Activated naive CD8-positive, alpha-beta T cell treated with anti-CD3 and anti-CD28 coated beads, Interleukin-2, amount 50 U/mL, for 16 hours (primary cell): ENCODE data around the gene CASTOR1.
"Not testable (repeated sequence)": the region's sequence is repeated elsewhere in the genome, so short reads cannot be mapped to it uniquely, and the experiment has no call there.

Experiments
- DNase-seq: peaks from one replicate; pipeline ENCODE4 v3.0.0-alpha.2; 2020; ENCODE audit warnings: low read depth, low spot score

Gene CASTOR1

GRCh38 chr22:30289141-30289979 is at the start of gene CASTOR1:
Gene CASTOR1 (minus strand): TSS chr22:30289505. CDS start chr22:30289497, 8 bp downstream.
- DNase-seq: peak; percentile 77

DNA sequence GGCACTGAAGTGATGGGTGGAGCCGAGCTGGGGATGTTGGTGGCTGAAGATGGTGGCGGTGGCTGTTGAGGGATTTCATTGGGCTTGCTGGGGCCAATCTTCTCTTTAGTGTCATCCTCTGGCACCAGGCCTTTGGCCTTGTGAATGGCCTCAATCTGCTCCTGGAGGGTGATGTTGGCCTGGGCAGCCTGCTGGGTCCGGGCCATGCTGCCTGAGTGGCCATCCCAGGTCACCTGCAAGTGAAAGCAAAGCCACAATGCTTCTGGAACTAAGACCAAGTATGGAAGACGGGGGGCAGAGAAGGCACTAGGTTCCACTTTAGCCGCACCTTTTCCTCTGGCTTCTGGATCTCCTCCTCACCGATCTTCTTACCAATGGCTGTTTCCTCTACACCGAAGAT is 49.5 kb upstream of the CASTOR1 start:
- DNase-seq: no peak

- not testable (repeated sequence) for DNase-seq
These were observed 49.0 kb upstream of the CASTOR1 start for GRCh38 chr22:30338341-30338740.

DNA sequence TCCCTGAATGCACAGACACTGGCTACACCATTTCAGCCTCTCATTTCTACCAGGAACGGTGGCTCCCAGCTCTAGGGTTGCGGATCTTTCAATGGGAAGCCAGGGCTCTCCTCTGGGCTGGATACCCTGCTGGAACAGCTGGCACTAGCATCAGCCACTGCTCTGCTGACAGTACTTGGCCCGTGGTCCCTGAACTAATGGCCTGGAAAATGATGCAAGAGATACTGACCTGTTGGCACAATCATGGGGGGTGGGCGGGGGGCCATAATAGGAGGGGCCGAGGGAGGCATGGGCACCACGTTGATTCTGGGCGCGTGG is 48.1 kb upstream of the CASTOR1 start:
- no peak for DNase-seq

DNA sequence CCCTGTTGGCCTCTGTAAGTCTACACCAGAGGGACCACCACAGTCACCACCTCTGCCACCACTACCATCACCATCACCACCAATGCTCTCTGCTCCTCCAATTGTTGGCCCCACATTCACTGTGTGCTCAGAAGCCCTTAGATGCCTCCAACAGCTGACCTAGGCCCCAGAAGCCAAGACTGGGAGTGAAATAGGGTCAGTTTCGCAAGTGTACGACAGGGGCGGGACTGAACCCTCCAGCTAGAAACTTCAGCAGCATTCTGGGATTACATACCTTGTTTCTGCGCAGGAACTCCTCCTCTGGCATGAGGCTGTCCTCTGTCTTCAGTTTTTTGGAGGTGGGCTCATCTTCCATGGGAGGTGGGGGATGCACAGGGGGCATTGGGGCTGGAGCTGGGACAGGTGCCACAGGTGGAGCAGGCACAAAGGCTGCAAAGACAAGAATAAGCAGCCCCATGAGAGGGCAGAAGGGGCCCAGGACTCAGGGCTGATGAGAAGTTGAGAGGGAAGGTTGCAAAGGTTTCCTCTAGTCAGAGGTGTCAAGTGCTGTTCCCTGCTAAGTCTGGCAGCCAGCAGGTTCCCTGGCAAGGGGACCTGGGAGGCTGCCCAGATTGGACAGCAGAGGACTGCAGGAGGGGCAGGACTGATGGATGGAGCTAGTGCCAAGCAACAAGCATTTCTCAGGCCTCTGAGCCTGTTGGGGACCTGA is 47.6 kb upstream of the CASTOR1 start:
- DNase-seq: no peak

DNA sequence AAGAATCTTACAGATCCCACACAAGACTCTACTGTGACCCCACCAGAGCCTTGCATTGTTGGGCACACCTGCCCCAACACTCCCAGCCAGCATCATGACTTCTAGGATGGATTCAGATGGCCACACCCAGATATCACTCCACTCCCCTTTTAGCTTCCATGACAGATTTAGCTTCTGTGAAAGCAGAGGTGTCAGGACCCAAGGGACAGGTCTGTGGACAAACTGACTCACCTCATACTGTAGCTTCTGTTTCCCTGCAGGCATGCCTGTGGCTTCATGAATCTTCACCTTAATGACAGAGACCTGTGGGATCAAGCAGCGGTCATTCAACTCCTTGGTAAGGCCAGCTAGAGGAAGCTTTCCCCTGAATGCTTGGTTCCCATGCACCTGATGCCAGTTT is 45.9 kb upstream of the CASTOR1 start:
- no peak for DNase-seq

DNA sequence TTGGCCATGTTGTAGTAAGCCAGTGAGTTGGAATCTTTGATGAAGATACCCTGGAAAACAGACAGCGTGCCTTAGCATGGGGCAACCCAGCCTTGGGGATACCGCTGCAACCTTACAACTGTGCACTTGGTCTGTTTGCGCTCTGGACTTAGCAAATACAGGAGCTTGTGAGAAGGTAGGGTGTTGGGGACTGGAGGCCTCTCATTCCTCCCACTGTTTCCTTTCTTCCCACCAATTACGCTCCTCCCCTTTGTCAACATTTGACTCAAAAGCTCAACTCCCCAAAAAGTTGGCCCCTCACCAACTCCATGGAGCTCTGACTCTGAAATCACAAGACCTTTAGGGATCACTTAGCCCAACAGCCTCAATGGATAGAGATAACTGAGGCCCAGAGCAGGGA is 45.3 kb upstream of the CASTOR1 start:
- no peak for DNase-seq

- DNase-seq: no peak
These were observed 44.4 kb upstream of the CASTOR1 start for GRCh38 chr22:30333707-30334087.

GRCh38 chr22:30332994-30333706 is 43.8 kb upstream of the CASTOR1 start:
- DNase-seq: no peak

DNA sequence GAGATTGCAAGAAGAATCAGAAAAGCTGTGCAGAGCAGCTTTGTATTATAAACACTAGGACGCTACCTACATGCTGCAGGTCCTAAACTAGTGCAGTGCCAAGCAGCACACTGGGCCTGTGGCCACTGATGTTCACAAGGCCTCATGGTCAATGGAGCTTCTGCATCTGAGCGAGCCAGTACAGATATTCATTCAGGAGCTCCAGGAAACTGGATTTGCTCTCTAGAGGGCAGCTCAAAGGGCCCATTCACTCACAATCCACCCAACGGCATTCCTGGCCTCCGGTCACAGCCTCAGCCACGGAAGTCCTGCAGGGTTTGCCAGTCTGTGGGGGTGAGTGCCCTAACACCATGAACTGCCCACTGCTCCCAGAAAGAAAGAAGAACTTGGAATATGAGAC is 43.2 kb upstream of the CASTOR1 start:
- DNase-seq: no peak

DNA sequence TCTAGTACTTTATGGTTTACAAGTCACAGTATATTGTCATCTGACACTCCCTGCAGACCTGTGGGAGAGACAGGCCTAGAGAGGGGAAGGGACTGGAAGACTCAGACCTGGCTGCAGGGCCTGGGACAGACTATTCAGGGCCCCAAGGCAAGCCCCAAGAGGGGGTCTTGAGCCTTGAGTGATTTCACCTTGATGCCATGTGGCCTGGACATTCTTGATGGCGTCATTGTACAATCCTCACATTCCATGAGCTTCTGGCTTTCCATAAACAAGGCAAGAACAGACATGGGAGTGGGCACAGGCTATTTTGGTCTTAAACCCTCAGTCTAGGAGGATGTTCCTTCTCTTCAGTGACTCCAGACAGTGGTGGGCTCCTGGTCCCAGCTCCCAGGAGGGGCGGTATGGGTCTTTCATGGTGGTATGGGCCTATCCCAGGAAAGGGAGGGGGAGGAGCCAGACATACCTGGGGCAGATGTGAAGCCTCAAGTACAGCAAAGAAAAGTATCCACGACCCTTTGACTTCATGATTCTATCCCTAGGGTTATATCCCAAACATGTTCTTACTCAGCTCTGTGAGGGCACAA is 39.3 kb upstream of the CASTOR1 start:
- DNase-seq: no peak

DNA sequence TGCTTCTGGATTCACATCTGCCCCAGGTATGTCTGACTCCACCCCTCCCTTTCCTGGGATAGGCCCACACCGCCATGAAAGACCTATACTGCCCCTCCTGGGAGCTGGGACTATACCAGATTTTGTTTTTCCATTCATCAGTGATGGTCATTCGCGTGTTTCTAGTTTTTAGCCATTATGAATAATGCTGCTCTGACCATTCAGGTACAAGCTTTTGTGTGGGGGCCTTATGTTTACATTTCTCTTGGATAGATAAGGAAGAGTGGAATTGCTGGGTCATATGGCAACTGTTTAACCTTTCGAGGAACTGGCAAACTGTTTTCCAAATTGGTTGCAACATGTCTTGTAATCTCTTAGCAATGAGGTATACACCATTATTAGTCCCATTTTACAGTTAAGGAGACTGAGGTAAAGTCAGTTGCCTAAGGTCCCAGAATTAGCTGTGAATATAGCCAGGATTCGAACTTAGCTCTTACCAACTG is 38.6 kb upstream of the CASTOR1 start:
- no peak for DNase-seq

- DNase-seq: peak; percentile 90
These were observed 37.5 kb upstream of the CASTOR1 start, which contains the start of gene TBC1D10A for GRCh38 chr22:30326706-30327362. Gene TBC1D10A (minus strand): TSS chr22:30326941. CDS start chr22:30326881, 60 bp downstream.

GRCh38 chr22:30326255-30326705 is 37.0 kb upstream of the CASTOR1 start:
- DNase-seq: no peak

- no peak for DNase-seq
These were observed 36.5 kb upstream of the CASTOR1 start for GRCh38 chr22:30325724-30326254.

DNA sequence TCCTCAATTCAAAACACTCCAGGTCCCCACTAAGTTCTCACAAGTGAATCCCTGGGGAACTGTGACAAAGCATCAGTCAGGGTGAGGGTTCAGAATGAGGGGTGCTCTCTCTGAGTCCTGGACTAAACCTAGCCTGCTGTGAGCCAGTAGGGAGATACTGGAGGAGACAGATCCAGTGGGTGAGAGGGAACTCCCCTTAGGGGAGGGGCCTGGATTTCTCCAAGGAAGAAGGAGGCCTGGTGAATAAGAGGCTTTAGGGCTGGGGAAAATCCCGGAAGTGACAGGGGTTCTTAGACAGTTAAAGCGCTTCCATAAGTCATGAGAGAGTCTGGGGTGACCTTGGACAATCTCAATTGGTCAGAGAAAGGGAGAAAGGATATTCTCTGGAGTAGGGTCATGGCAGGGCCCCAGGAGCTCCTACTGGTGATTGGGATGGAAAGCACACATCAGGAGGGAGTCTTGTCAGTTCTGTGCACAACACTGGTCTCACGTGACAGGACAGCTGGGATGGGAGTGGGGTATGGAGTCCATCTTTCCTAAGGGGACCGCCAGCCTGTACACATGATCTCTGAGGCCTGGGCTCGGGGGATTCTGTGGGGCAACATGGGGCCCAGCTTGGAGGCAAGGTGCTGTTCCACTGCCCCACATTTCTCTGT is 35.9 kb upstream of the CASTOR1 start:
- DNase-seq: no peak

DNA sequence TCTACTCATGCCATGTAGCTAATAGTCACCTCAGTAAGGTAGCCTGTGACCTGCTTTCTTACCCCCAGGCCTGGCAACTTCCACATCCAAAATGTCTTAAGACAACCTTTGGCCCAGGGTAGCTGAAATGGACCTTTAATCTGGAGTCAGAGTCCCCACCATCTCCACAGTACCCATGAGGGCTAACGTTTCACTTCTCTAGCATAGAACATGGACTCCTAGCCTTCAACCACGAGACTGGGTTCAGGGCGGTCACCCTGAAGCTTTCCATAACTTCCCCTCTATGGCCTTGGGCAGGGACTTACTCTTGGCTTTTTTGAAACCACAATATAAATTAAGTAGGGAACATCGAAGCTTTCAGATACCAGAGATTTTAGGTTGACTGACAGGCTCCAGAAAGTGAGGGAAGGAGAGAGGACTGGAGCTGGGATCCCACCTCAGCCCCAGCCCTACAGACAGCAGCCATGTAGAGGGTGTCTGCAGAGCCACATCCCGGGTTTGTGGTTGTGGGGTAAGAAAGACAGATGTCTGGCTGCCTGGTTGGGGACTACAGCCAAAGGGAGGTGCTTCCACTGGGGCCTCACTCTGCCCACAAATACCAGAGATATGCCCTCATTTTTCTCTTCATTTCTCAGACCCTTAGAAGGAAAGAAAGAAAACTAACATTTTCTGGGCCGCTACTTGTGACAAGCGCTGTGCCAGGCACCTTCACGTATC is 34.9 kb upstream of the CASTOR1 start:
- DNase-seq: no peak

GRCh38 chr22:30323246-30323645 is 33.9 kb upstream of the CASTOR1 start:
- DNase-seq: no peak

- DNase-seq: no peak
These were observed 32.2 kb upstream of the CASTOR1 start for GRCh38 chr22:30321461-30321860.

GRCh38 chr22:30320021-30320556 is 30.8 kb upstream of the CASTOR1 start:
- DNase-seq: no peak
